Measurements from ENCODE around the gene CHST13.

DNA sequence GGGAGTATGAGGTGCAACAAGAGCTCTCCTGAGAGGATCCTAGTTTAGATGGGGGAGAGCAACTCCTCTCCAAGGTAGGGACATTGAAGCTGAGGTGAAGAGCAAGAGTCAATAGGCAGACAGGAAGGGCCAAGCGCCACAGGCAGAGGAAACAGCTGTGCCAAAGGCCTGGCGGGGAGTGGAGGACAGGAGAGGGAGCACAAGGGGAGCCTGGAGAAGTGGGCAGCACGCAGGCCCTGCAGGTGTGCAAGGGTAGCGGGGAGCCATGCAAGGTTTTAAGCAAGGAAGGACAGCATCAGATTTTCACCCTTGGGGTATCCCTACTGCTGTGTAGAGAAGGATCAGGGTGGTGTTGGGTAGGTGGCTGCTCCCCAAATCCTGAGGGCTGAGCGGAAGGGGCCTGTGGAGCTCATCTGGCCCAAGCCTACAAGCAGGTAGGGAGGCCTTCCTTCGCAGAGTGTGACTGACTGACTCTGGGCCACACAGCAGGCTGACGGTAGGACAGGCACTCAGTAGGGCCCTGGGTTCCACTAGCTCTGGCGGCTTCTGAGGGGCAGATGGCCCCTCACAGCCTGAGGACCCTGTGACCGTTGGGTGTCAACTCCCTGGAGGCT is 13.3 kb downstream of the CHST13 start:
- TF ChIP-seq, protein P1, sequence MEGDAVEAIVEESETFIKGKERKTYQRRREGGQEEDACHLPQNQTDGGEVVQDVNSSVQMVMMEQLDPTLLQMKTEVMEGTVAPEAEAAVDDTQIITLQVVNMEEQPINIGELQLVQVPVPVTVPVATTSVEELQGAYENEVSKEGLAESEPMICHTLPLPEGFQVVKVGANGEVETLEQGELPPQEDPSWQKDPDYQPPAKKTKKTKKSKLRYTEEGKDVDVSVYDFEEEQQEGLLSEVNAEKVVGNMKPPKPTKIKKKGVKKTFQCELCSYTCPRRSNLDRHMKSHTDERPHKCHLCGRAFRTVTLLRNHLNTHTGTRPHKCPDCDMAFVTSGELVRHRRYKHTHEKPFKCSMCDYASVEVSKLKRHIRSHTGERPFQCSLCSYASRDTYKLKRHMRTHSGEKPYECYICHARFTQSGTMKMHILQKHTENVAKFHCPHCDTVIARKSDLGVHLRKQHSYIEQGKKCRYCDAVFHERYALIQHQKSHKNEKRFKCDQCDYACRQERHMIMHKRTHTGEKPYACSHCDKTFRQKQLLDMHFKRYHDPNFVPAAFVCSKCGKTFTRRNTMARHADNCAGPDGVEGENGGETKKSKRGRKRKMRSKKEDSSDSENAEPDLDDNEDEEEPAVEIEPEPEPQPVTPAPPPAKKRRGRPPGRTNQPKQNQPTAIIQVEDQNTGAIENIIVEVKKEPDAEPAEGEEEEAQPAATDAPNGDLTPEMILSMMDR (IDR thresholded peaks at IDR 0.05; ENCODE audit: extremely low read depth in 1 of 2, insufficient read depth in 1 of 2, low read depth in 1 of 2, low read length in 2 of 2) = no peak
- TF ChIP-seq EZH2 (IDR thresholded peaks at IDR 0.05; ENCODE audit: borderline replicate concordance, low read depth, low read length, severe bottlenecking) (no peak), POLR2AphosphoS5 (IDR thresholded peaks at IDR 0.05; ENCODE audit: insufficient read depth, low read depth, low read length) (no peak), GATA2 (IDR thresholded peaks at IDR 0.05; ENCODE audit: insufficient read depth, insufficient read length, low read depth, low read length) (no peak), POLR2A (IDR thresholded peaks at IDR 0.05; ENCODE audit: low read depth, low read length) (no peak), MYC (IDR thresholded peaks at IDR 0.05; ENCODE audit: low read depth, low read length) (no peak), FOS (IDR thresholded peaks at IDR 0.05; ENCODE audit: borderline replicate concordance, insufficient read depth, low read length) (no peak), JUN (IDR thresholded peaks at IDR 0.05; ENCODE audit: borderline replicate concordance, insufficient read depth, insufficient read length, low read depth) (no peak)
- TF ChIP-seq, protein P2, sequence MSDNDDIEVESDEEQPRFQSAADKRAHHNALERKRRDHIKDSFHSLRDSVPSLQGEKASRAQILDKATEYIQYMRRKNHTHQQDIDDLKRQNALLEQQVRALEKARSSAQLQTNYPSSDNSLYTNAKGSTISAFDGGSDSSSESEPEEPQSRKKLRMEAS (IDR thresholded peaks at IDR 0.05; ENCODE audit: insufficient read depth, insufficient read length) = no peak

All from endothelial cell of umbilical vein (primary cell).